Right lobe of liver (tissue), 4 donors: Measurements from ENCODE around the gene MTHFR.

Experiments used
- POLR2A ChIP-seq: fragments of 450-650 bp; IDR thresholded peaks from one replicate; pipeline ENCODE4 v1.6.1; 2017; ENCODE audit warnings: antibody characterized with exemption, mild to moderate bottlenecking
- TF ChIP-seq, protein P1 (sequence below), 4 donors: fragments of 200-600 bp in 3 of 4; fragments of 450-650 bp in 1 of 4; IDR thresholded peaks; one replicate each; pipeline versions ENCODE4 v1.5.1 to v1.8.0; 2016 to 2022; ENCODE audit warnings: antibody characterized with exemption in 4 of 4, mild to moderate bottlenecking in 2 of 4
- donor health status: DM: no; HTN: no; CAD: no.
- donor health status: DM: no; HTN: no; CAD: no.
- donor health status: DM: no; HTN: yes; CAD: no.

- no peak for TF ChIP-seq POLR2A
- TF ChIP-seq, protein P1, sequence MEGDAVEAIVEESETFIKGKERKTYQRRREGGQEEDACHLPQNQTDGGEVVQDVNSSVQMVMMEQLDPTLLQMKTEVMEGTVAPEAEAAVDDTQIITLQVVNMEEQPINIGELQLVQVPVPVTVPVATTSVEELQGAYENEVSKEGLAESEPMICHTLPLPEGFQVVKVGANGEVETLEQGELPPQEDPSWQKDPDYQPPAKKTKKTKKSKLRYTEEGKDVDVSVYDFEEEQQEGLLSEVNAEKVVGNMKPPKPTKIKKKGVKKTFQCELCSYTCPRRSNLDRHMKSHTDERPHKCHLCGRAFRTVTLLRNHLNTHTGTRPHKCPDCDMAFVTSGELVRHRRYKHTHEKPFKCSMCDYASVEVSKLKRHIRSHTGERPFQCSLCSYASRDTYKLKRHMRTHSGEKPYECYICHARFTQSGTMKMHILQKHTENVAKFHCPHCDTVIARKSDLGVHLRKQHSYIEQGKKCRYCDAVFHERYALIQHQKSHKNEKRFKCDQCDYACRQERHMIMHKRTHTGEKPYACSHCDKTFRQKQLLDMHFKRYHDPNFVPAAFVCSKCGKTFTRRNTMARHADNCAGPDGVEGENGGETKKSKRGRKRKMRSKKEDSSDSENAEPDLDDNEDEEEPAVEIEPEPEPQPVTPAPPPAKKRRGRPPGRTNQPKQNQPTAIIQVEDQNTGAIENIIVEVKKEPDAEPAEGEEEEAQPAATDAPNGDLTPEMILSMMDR (IDR thresholded peaks at IDR 0.05): no peak
Observed at GRCh38 chr1:11770011-11770410, 35.8 kb downstream of the MTHFR start.
